ENCODE data around the gene SERPINA10. TPM values are rescaled to one million over a fixed set of nuclear protein-coding genes. Genes with fewer than 3 reads are reported as not detected.
"Not testable (repeated sequence)": the region's sequence is repeated elsewhere in the genome, so short reads cannot be mapped to it uniquely, and the experiment has no call there.

The SERPINA10 gene
- total and polyA plus RNA-seq, 12 donors, result 0.13 TPM; not detected in 11

- Histone ChIP-seq H3K36me3 (replicated peaks in 1 of 2) (no peaks in the 10 kb centered on the region), H3K27ac (no peak overlapping the region), H3K4me1 (replicated peaks in 1 of 2) (no peaks in the 10 kb centered on the region), H3K4me3 (no peak overlapping the region), H3K27me3 (no peaks in the 10 kb centered on the region), H3K9me3 (replicated peaks in 1 of 3) (no peaks in the 10 kb centered on the region)
- intact Hi-C loops (cut with DNase I), result no loop called here
- TF ChIP-seq CTCF (IDR thresholded peaks at IDR 0.05) (no peak), POLR2A (IDR thresholded peaks at IDR 0.05) (no peak)
- WGBS, 4 donors, result 78 to 87% (median 83%) methylated on average over 6 of the region's 6 CpGs
- DNase-seq, result peak in 1 of 7 donors; percentile 3
Measured at GRCh38 chr14:94304243-94304642, 11.2 kb upstream of the SERPINA10 start.

- no peaks in the 10 kb centered on the region for H3K9me3 ChIP-seq (replicated peaks in 1 of 3)
- no peaks in the 10 kb centered on the region for H3K36me3 ChIP-seq (replicated peaks in 1 of 2)
- no peaks in the 10 kb centered on the region for H3K27me3 ChIP-seq
- no peak overlapping the region for H3K4me3 ChIP-seq
- intact Hi-C loops (cut with DNase I), result no loop called here
- no peak for TF ChIP-seq POLR2A (IDR thresholded peaks at IDR 0.05)
- TF ChIP-seq CTCF (IDR thresholded peaks at IDR 0.05), result no peak
- H3K4me1 ChIP-seq (replicated peaks in 1 of 2), result no peaks in the 10 kb centered on the region
- DNase-seq, result peak in 1 of 7 donors; percentile 2
- WGBS, 4 donors, result 70 to 73% (median 71%) methylated on average over 5 to 7 of the region's 7 CpGs
- H3K27ac ChIP-seq, result no peak overlapping the region
Measured at GRCh38 chr14:94303111-94303510, 10.0 kb upstream of the SERPINA10 start.

- no peak for DNase-seq
- no peak overlapping the region for H3K27ac ChIP-seq
- no peaks in the 10 kb centered on the region for H3K36me3 ChIP-seq (replicated peaks in 1 of 2)
- no peaks in the 10 kb centered on the region for H3K27me3 ChIP-seq
- no peak overlapping the region for H3K4me3 ChIP-seq
- H3K4me1 ChIP-seq (replicated peaks in 1 of 2), result no peaks in the 10 kb centered on the region
- no peak for TF ChIP-seq CTCF (IDR thresholded peaks at IDR 0.05)
- TF ChIP-seq POLR2A (IDR thresholded peaks at IDR 0.05), result no peak
- intact Hi-C loops (cut with DNase I), result no loop called here
- WGBS, 4 donors, result 84 to 92% (median 87%) methylated on average over 9 to 15 of the region's 15 CpGs
- H3K9me3 ChIP-seq (replicated peaks in 1 of 3), result no peaks in the 10 kb centered on the region
Measured at GRCh38 chr14:94298130-94298529, 5.1 kb upstream of the SERPINA10 start.

GRCh38 chr14:94296181-94296545, 3.1 kb upstream of the SERPINA10 start:
- H3K4me3 ChIP-seq; H3K36me3 ChIP-seq (replicated peaks in 1 of 2); H3K4me1 ChIP-seq (replicated peaks in 1 of 2); H3K27ac ChIP-seq; H3K9me3 ChIP-seq (replicated peaks in 1 of 3); DNase-seq; H3K27me3 ChIP-seq; intact Hi-C loops (cut with DNase I): not testable (repeated sequence)
- WGBS, 4 donors, result 74 to 80% (median 78%) methylated on average over 4 of the region's 4 CpGs

GRCh38 chr14:94295360-94296180, 2.5 kb upstream of the SERPINA10 start:
- H3K27ac ChIP-seq, result no peak overlapping the region
- 61 to 68% (median 64%) methylated on average over 9 of the region's 9 CpGs for WGBS, 4 donors
- TF ChIP-seq CTCF (IDR thresholded peaks at IDR 0.05), result no peak
- TF ChIP-seq POLR2A (IDR thresholded peaks at IDR 0.05), result no peak
- H3K9me3 ChIP-seq (replicated peaks in 1 of 3), result no peaks in the 10 kb centered on the region
- DNase-seq, result no peak
- intact Hi-C loops (cut with DNase I), result no loop called here
- H3K27me3 ChIP-seq, result no peaks in the 10 kb centered on the region
- no peak overlapping the region for H3K4me3 ChIP-seq
- no peaks in the 10 kb centered on the region for H3K36me3 ChIP-seq (replicated peaks in 1 of 2)
- no peaks in the 10 kb centered on the region for H3K4me1 ChIP-seq (replicated peaks in 1 of 2)
